Activated T-cell treated with anti-CD3 and anti-CD28 coated beads for 1 hour (primary cell): Measurements from ENCODE around the gene CD83.
"Not testable (repeated sequence)": the region's sequence is repeated elsewhere in the genome, so short reads cannot be mapped to it uniquely, and the experiment has no call there.

Source experiments
- DNase-seq: peaks from one replicate; pipeline ENCODE4 v3.0.0-alpha.2; 2020; ENCODE audit warnings: low read depth

Gene CD83

DNA sequence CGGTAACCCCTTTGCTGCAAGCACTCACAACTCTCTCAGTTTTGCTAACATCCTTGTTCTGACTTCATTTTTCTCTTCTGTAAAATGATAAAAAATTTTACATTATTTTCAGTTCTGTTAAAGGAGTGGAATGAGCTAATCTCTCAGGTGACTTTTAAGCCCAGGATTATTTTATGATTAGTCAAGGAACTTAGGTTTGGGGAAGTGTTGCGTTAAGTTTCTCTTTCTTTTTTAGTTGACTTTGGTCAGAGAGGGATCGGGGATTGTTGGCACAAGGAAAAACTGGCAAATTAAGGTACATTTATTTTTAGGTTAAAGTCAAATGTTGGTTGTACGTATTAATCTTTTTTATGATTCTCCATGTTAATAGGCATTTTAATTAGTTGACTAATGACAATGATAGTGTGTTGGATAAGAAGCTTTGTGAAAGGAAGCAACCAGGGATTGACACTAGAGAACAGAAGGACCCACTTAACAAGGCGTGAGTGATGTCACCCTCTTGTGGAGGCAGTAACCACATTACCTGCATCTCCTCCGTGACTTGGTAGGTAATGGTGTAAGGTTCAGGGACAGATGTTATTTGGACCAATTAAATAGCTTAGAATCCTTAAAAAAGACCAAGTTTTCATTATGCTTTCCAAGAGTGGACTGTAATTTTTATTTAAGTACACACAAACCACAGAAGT, 31.6 kb downstream of the CD83 start:
- DNase-seq = no peak

DNA sequence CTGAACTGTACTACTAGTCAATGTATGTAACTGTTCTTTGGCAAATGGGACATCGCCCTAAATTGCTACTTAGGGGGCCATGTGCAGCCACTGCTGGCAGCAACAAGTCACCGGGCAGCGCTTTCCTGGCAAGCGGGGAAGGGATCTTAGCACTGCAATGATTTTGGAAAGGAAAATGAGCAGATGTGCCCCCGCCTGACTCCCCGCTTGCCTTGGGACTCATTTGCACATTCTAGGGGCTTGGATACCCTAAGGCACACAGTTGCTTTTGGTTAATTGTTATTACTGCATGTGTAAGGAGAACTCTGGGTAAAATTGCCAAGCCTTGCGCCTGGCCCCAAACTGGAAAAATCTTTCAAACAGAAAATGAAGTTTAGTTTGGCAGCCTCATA, 32.2 kb downstream of the CD83 start:
- DNase-seq = no peak

DNA sequence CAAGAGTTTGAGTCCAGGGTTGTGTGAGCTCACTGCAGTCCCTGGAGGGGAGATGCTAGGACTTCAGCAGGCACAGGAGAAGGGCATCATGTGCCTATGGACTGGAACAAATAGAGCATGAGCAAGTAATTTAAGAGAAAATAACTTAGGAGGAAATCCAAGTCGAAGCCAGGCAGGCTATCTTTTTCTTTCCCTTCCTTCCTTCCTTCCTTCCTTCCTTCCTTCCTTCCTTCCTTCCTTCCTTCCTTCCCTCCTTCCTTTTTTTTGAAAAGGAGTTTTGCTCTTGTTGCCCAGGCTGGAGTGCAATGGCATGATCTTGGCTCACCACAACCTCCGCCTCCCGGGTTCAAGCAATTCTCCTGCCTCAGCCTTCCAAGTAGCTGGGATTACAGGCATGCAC, 33.7 kb downstream of the CD83 start:
- DNase-seq = not testable (repeated sequence)

DNA sequence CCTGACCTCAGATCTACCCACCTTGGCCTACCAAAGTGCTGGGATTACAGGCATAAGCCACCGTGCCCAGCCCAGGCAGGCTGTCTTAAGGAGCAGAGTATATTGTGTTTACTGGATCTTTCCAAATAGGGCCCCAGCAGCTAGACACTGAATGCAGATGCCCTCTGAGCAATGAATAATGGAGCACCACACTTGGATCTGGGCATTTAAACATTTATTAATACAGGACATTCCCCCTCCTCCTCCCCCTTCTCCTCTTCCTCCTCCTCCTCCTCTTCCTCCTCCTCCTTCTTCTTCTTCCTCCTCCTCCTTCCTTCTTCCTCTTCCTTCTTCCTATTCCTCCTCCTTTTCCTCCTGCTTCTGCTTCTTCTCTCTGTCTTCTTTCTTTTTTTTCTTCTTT, 34.2 kb downstream of the CD83 start:
- DNase-seq = no peak

DNA sequence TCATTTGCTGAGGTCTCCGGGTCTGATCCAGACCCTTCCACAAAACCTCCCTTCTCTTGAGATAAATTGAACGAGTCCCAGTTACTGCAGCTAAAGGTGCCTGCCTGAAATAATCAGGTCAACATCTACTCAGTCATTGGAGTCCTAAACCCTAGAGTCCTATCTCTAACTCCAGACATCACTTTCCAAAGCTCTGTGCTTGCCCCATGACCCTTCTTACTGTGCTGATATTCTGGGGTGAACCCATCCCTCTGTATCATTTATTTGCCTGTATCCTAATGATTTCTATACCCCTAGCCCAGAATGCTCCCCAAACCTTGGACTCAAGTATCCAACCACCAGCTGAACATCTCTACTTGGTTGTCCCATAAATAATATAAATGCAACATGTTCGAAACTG, 35.7 kb downstream of the CD83 start:
- DNase-seq = no peak

DNA sequence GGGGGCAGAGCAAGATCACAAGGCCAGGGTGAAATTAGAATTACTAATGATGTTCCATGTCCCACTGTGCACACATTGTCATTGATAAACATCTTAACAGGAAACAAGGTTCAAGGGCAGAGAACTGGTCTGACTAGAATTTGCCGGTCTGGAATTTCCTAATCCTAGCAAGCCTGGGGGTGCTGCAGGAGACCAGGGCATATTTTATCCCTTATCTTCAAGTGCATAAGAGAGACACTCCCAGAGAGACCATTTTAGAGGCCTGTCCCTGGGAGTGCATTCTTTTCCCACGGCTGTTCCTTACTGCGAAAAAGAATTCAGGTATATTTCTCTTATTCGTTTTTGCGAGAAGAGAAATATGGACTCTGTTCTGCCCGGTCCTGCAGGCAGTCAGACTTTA, 41.5 kb downstream of the CD83 start:
- DNase-seq = no peak

DNA sequence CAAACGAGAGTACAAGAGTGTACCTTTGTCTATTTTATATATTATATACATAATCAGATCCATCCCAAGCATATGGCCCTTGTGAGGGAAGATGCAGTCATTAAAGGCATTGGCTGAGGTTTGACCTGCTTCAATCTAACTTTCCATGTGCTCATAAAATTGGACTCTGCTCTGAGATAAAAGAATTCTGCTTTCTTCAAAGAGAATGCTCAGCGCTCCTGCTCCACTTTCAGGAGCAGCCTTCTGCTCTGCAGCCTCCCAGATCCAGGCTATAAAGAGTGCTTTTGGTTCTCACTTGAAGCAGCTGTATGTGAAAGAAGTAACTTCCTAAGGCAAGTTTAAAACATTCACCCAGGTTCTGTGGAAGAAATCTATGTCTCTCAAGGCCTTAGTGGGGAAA, 45.3 kb downstream of the CD83 start:
- DNase-seq = no peak

DNA sequence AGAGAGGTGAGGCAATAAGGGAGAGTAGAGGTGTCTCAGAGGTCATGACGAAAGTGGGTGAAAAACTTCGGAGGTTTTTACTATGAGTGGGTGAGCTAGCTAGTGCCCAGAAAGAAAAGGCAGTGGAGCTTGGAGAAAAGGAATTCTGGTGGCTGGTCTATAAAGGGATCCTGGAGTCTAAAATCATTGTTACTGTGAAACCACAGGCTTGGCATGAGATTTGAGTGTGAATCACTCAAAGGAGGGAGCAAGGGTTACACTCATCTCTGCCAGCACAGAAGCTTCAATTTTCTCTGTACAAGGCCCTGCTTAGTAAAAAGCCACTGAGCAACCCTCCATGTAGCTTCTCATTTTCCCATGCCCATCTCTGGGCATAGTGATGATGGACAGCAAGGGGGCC, 47.5 kb downstream of the CD83 start:
- no peak for DNase-seq

DNA sequence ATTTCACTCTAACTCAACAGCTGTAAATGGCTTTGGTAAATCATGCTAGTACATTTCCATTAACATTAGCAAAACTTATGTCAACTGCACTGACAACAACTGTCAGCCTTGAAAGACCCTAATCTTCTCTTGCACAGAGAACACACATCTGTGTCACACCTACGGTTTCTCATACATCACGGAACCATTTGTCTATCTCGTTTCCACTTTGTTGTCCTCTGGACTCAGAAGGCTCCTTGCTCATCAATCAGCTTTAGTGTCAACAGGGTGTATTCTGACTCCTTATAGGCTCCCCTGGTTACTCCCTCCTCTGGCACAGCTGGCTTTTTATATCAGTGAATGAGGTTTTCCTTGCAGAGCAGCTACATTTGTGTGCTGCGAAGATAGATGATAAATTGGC, 49.3 kb downstream of the CD83 start:
- DNase-seq = no peak

DNA sequence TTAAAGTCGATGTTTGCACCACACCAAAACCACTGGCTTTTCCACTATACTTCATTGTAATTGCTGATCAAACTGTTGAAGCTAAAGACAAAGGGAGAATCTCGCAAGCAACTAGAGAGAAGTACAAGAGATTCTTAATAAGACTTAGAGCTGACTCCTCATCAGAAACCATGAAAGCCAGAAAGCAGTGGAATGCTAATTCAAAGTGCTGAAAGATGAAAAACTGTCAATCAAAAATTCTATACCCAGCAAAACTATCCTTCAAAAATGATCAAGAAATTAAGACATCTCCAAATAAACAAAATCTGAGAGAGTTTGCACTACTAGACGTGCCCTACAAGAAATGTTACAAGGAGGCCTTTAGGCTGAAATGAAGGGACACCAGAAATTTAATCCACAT, 52.6 kb downstream of the CD83 start:
- no peak for DNase-seq

GRCh38 chr6:14172562-14172961, 55.0 kb downstream of the CD83 start:
- DNase-seq = no peak

DNA sequence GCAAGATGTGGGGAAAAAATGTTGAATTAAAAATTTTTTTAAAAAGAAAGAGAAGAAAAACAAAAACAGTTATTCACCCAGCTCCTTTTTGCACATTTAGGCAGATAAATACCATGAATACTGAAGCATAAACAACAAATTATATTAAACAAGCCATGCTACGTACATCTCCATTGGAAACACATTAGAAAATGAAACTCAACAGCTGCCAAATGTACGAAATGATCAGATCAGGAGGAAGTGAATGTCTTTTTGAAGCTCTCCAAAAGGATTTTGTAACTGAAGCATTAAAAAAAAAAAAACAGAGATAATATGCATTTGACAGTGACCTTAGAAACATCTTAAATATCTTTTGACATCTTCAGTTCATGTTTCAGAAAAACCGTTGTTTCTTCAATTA, 56.7 kb downstream of the CD83 start:
- no peak for DNase-seq

DNA sequence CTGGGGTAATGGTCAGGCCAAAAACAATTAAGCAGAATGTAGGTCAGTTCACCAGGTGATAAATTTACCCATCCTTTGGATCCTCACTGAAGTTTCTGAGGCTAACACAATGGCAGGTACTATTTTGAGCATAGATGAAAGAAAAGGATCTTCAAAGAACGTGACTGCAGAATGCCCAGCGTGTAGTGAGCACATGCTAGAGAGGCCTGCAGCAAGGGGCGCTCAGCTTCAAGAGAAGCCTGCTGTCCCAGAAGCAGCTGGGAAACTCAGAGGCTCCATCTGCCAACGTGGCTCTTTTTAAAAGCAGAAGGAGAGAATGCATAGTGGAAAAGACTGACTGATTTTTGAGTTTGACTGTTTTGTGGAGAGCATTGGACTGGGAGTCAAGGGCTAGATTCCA, 57.4 kb downstream of the CD83 start:
- DNase-seq = no peak

- DNase-seq = no peak
Measured at GRCh38 chr6:14176429-14176828, 58.9 kb downstream of the CD83 start.

GRCh38 chr6:14177413-14178082, 60.0 kb downstream of the CD83 start:
- no peak for DNase-seq

- DNase-seq = no peak
Measured at GRCh38 chr6:14178083-14178445, 60.5 kb downstream of the CD83 start.

- DNase-seq = no peak
Measured at GRCh38 chr6:14180609-14181008, 63.0 kb downstream of the CD83 start.

DNA sequence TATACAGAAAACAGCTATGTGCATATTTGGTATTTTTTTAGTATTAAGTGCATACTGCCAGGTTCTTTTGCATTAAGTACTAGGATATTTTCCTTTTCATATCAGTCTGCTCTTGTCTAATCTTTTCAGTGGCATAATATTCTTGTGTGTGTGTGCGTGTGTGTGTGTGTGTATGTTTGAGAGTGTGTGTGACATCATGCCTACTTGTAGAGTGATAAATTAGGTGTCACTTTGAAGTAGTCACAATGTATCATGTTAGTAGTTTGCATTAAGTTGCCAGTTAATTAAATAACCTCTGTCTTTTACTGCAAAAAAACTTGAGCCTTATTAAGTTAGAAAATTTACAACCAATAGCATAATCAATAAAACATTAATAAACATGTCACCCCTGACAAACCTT, 65.3 kb downstream of the CD83 start:
- no peak for DNase-seq
